ENCODE data around the gene EVI5L. TPM values are rescaled to one million over a fixed set of nuclear protein-coding genes. Genes with fewer than 3 reads are reported as not detected.

EVI5L gene
- total RNA-seq, 1 experiment from 2014 or later: 29.5 TPM

DNA sequence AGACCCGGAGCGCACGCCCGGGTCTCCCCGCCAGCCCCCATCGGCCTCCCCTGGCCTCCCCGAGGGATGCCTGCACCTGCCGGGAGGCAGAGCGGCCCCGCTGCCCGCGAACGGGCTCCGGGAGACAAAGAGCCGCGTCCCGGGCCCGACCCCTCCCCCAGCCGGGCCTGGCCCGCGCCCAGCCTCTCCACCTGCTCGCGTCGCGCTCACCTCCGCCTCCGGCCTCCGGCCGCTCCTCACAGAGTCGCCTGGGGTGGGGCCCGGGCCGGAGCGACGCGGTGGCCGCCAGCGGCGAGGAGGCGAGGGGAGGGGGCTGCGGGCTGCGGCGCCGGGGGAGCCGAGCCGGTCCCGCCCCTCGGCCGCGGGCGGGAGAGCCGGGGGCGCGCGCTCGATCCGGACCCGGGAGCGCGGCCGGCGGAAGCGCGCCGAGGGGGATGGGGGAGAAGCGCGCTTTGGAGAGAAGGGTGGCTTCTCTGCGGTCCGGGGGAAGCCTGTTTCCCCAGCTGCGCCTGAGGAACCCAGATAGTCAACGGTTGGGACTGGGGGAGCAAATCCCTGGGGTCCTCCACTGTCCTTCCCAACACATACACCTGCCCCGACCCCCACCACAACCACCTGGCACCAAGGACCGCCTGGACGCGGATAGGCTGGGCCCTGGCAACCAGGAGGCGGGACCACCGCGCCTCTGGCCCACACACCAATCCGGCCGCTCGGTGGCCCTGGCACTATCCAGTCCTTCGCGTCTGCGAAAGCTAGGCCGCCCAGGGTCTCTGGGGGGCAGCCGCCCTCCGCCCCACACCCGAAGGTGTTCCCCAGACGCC is 44.3 kb downstream of the EVI5L start, which contains the start of gene PRR36:
PRR36 (minus strand) TSS at position 315 of the 821 bp plus-strand sequence. CDS start 701 bp downstream, outside the sequence.
- Histone ChIP-seq H2AFZ (ENCODE audit: low read length) (peak within 1 kb of the TSS; percentile 81), H4K20me1 (ENCODE audit: low read length) (no peaks in the 10 kb centered on the region), H3K27me3 (ENCODE audit: low read length) (no peaks in the 10 kb centered on the region), H3K4me1 (ENCODE audit: insufficient read depth, low read length) (peaks cover 20% of the 10 kb centered on the region), H3K36me3 (ENCODE audit: low read depth, low read length) (no peaks in the 10 kb centered on the region), H3K79me2 (ENCODE audit: low read length) (no peaks in the 10 kb centered on the region), H3K9me3 (ENCODE audit: low read length) (no peaks in the 10 kb centered on the region), H3K4me2 (ENCODE audit: low read length) (peak within 1 kb of the TSS; percentile 89), H3K27ac (ENCODE audit: low read length) (no peak within 1 kb of the TSS), H3K9ac (ENCODE audit: low read length) (peak within 1 kb of the TSS; percentile 28; the same call in 1 of the 2 replicates), H3F3A (ENCODE audit: low read length, unreplicated experiment) (peaks cover 10% of the 10 kb centered on the region), H3K9me2 (replicated peaks; ENCODE audit: low read length) (no peaks in the 10 kb centered on the region), H3K4me3 (ENCODE audit: low read length) (peak within 1 kb of the TSS; percentile 69)
- TF ChIP-seq EZH2phosphoT487 (IDR thresholded peaks at IDR 0.05; ENCODE audit: borderline replicate concordance, low read length) (no peak), EZH2 (IDR thresholded peaks at IDR 0.05; ENCODE audit: low read length, unreplicated experiment) (no peak)
- TF ChIP-seq, protein P1, sequence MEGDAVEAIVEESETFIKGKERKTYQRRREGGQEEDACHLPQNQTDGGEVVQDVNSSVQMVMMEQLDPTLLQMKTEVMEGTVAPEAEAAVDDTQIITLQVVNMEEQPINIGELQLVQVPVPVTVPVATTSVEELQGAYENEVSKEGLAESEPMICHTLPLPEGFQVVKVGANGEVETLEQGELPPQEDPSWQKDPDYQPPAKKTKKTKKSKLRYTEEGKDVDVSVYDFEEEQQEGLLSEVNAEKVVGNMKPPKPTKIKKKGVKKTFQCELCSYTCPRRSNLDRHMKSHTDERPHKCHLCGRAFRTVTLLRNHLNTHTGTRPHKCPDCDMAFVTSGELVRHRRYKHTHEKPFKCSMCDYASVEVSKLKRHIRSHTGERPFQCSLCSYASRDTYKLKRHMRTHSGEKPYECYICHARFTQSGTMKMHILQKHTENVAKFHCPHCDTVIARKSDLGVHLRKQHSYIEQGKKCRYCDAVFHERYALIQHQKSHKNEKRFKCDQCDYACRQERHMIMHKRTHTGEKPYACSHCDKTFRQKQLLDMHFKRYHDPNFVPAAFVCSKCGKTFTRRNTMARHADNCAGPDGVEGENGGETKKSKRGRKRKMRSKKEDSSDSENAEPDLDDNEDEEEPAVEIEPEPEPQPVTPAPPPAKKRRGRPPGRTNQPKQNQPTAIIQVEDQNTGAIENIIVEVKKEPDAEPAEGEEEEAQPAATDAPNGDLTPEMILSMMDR (conservative IDR thresholded peaks at IDR 0.05; ENCODE audit: low read depth, low read length): no peak
- ChIA-PET POLR2A (ENCODE audit: unreplicated experiment) (interaction anchor here (0.6 kb wide), 1 partner anchor 17 kb away, joined by 5 read pairs; no protein-coding TSS in a partner anchor), CTCF (no interaction called here)
- peak; percentile 45 for ATAC-seq
- intact Hi-C loops (cut with micrococcal nuclease): no loop called here
- no TSS peak for BruUV-seq (replicated peaks)
- DNase-seq: peak; percentile 80

DNA sequence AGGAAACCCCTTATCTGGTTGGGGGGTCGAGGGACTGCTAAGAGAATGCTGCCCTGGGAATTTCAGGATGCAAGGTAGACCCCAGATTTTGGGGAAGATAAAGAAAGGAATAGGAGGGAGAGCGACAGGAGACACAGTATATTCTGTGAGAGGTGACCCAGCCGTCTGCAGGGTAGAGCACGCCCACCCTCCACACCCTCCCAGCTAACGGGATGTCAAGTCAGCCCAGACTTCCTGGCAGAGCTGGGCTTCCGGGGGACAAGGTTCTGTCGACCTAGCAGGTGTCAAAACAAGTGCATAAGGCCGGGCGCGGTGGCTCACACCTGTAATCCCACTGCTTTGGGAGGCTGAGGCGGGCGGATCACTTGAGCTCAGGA is 44.9 kb downstream of the EVI5L start:
- ATAC-seq (no peak), DNase-seq (no peak)
- Histone ChIP-seq H3K9ac (ENCODE audit: low read length) (no peak overlapping the region), H3K9me3 (ENCODE audit: low read length) (no peaks in the 10 kb centered on the region), H3K27me3 (ENCODE audit: low read length) (no peaks in the 10 kb centered on the region), H3K4me2 (ENCODE audit: low read length) (peak overlapping the region; percentile 89), H3K36me3 (ENCODE audit: low read depth, low read length) (no peaks in the 10 kb centered on the region), H3F3A (ENCODE audit: low read length, unreplicated experiment) (peaks cover 10% of the 10 kb centered on the region), H3K4me3 (ENCODE audit: low read length) (peak overlapping the region; percentile 69), H3K4me1 (ENCODE audit: insufficient read depth, low read length) (peaks cover 20% of the 10 kb centered on the region), H3K27ac (ENCODE audit: low read length) (no peak overlapping the region), H3K79me2 (ENCODE audit: low read length) (no peaks in the 10 kb centered on the region), H2AFZ (ENCODE audit: low read length) (peak overlapping the region; percentile 80), H4K20me1 (ENCODE audit: low read length) (no peaks in the 10 kb centered on the region), H3K9me2 (replicated peaks; ENCODE audit: low read length) (no peaks in the 10 kb centered on the region)
- ChIA-PET POLR2A (ENCODE audit: unreplicated experiment) (interaction anchor here (0.6 kb wide), 1 partner anchor 16 kb away, joined by 5 read pairs; no protein-coding TSS in a partner anchor), CTCF (no interaction called here)
- intact Hi-C loops (cut with micrococcal nuclease): no loop called here
- no TSS peak for BruUV-seq (replicated peaks)
- TF ChIP-seq, protein P1 (conservative IDR thresholded peaks at IDR 0.05; ENCODE audit: low read depth, low read length): no peak
- TF ChIP-seq EZH2 (IDR thresholded peaks at IDR 0.05; ENCODE audit: low read length, unreplicated experiment) (no peak), EZH2phosphoT487 (IDR thresholded peaks at IDR 0.05; ENCODE audit: borderline replicate concordance, low read length) (no peak)
